Activated T-helper 17 cell treated with anti-CD3 and anti-CD28 coated beads, Interleukin-2, amount 50 U/mL, for 72 hours (primary cell): ENCODE data around the gene ABCA1. TPM values are rescaled to one million over a fixed set of nuclear protein-coding genes. Genes with fewer than 3 reads are reported as not detected.

Experiments used
- ATAC-seq: fragments of 150-1000 bp; cut with Tn5 transposase; replicated peaks from 2 replicates; pipeline ENCODE4 v1.10.0; 2021; ENCODE audit warnings: mild to moderate bottlenecking, moderate library complexity
- H3K27ac Mint-ChIP-seq: one replicate; pipeline ENCODE4 v1.8.0; 2022; ENCODE audit warnings: mixed read lengths
- H3K27me3 Mint-ChIP-seq: one replicate; pipeline ENCODE4 v1.8.0; 2022; ENCODE audit warnings: mixed read lengths
- H3K36me3 Mint-ChIP-seq: one replicate; pipeline ENCODE4 v1.8.0; 2022; ENCODE audit warnings: low read depth, mild to moderate bottlenecking, mixed read lengths
- H3K4me1 Mint-ChIP-seq: one replicate; pipeline ENCODE4 v1.8.0; 2022; ENCODE audit warnings: mixed read lengths
- H3K4me3 Mint-ChIP-seq: one replicate; pipeline ENCODE4 v1.8.0; 2022; ENCODE audit warnings: mild to moderate bottlenecking, mixed read lengths
- H3K9me3 Mint-ChIP-seq: one replicate; pipeline ENCODE4 v1.8.0; 2022; ENCODE audit warnings: mixed read lengths
- total RNA-seq, 2 donors: library from RNA; stranded (reverse); gene quantifications; one replicate each; pipeline ENCODE4 v1.2.3, GENCODE V29; 2022

The ABCA1 gene
- total RNA-seq, 2 donors from 2014 or later: 4.3 to 5.4 TPM

GRCh38 chr9:104875897-104876296 lies 52.1 kb downstream of the ABCA1 start:
- ATAC-seq: no peak
- Mint-ChIP-seq H3K9me3 (no peaks in the 10 kb centered on the region), H3K36me3 (peaks cover 15% of the 10 kb centered on the region), H3K27me3 (no peaks in the 10 kb centered on the region), H3K4me1 (no peaks in the 10 kb centered on the region), H3K4me3 (no peak overlapping the region), H3K27ac (no peak overlapping the region)

- no peaks in the 10 kb centered on the region for H3K4me1 Mint-ChIP-seq
- peaks cover 15% of the 10 kb centered on the region for H3K36me3 Mint-ChIP-seq
- no peak for ATAC-seq
- H3K9me3 Mint-ChIP-seq: no peaks in the 10 kb centered on the region
- H3K27ac Mint-ChIP-seq: no peak overlapping the region
- no peak overlapping the region for H3K4me3 Mint-ChIP-seq
- H3K27me3 Mint-ChIP-seq: no peaks in the 10 kb centered on the region
These were observed 52.6 kb downstream of the ABCA1 start for GRCh38 chr9:104875320-104875719.

GRCh38 chr9:104873489-104873850 lies 54.5 kb downstream of the ABCA1 start:
- ATAC-seq: no peak
- Mint-ChIP-seq H3K36me3 (peaks cover 2% of the 10 kb centered on the region), H3K27me3 (no peaks in the 10 kb centered on the region), H3K4me1 (no peaks in the 10 kb centered on the region), H3K27ac (no peak overlapping the region), H3K4me3 (no peak overlapping the region), H3K9me3 (no peaks in the 10 kb centered on the region)

- ATAC-seq: peak; percentile 59
- Mint-ChIP-seq H3K27ac (no peak overlapping the region), H3K4me3 (no peak overlapping the region), H3K27me3 (no peaks in the 10 kb centered on the region), H3K36me3 (peaks cover 6% of the 10 kb centered on the region), H3K4me1 (no peaks in the 10 kb centered on the region), H3K9me3 (no peaks in the 10 kb centered on the region)
These were observed 55.1 kb downstream of the ABCA1 start for GRCh38 chr9:104872656-104873488.

- Mint-ChIP-seq H3K27ac (no peak overlapping the region), H3K9me3 (no peaks in the 10 kb centered on the region), H3K36me3 (peaks cover 6% of the 10 kb centered on the region), H3K27me3 (no peaks in the 10 kb centered on the region), H3K4me1 (no peaks in the 10 kb centered on the region), H3K4me3 (no peak overlapping the region)
- ATAC-seq: no peak
These were observed 55.9 kb downstream of the ABCA1 start for GRCh38 chr9:104871961-104872527.

- H3K9me3 Mint-ChIP-seq: no peaks in the 10 kb centered on the region
- no peak overlapping the region for H3K27ac Mint-ChIP-seq
- no peaks in the 10 kb centered on the region for H3K27me3 Mint-ChIP-seq
- H3K36me3 Mint-ChIP-seq: peaks cover 6% of the 10 kb centered on the region
- H3K4me1 Mint-ChIP-seq: no peaks in the 10 kb centered on the region
- no peak for ATAC-seq
- H3K4me3 Mint-ChIP-seq: no peak overlapping the region
These were observed 58.1 kb downstream of the ABCA1 start for GRCh38 chr9:104869811-104870210.

GRCh38 chr9:104868687-104869404 lies 59.1 kb downstream of the ABCA1 start:
- no peaks in the 10 kb centered on the region for H3K9me3 Mint-ChIP-seq
- no peak overlapping the region for H3K27ac Mint-ChIP-seq

GRCh38 chr9:104868303-104868686 lies 59.7 kb downstream of the ABCA1 start:
- Mint-ChIP-seq H3K4me1 (no peaks in the 10 kb centered on the region), H3K36me3 (peaks cover 6% of the 10 kb centered on the region), H3K27ac (no peak overlapping the region), H3K27me3 (no peaks in the 10 kb centered on the region), H3K4me3 (no peak overlapping the region), H3K9me3 (no peaks in the 10 kb centered on the region)
- ATAC-seq: no peak

More at GRCh38 chr9:104868687-104869404, 59.1 kb downstream of the ABCA1 start:
- H3K4me1 Mint-ChIP-seq: no peaks in the 10 kb centered on the region
- H3K4me3 Mint-ChIP-seq: no peak overlapping the region
- no peak for ATAC-seq
- H3K27me3 Mint-ChIP-seq: no peaks in the 10 kb centered on the region
- H3K36me3 Mint-ChIP-seq: peaks cover 6% of the 10 kb centered on the region

- Mint-ChIP-seq H3K9me3 (no peaks in the 10 kb centered on the region), H3K4me3 (no peak overlapping the region), H3K27me3 (no peaks in the 10 kb centered on the region), H3K36me3 (peaks cover 6% of the 10 kb centered on the region), H3K4me1 (no peaks in the 10 kb centered on the region), H3K27ac (no peak overlapping the region)
- ATAC-seq: no peak
These were observed 61.8 kb downstream of the ABCA1 start for GRCh38 chr9:104866191-104866590.

GRCh38 chr9:104864675-104865104 lies 63.3 kb downstream of the ABCA1 start:
- H3K9me3 Mint-ChIP-seq: no peaks in the 10 kb centered on the region
- H3K27me3 Mint-ChIP-seq: no peaks in the 10 kb centered on the region
- no peak overlapping the region for H3K4me3 Mint-ChIP-seq
- ATAC-seq: no peak
- H3K27ac Mint-ChIP-seq: no peak overlapping the region
- H3K36me3 Mint-ChIP-seq: peaks cover 6% of the 10 kb centered on the region
- no peaks in the 10 kb centered on the region for H3K4me1 Mint-ChIP-seq

GRCh38 chr9:104863180-104863883 lies 64.6 kb downstream of the ABCA1 start:
- H3K27ac Mint-ChIP-seq: no peak overlapping the region
- no peaks in the 10 kb centered on the region for H3K9me3 Mint-ChIP-seq
- ATAC-seq: peak; percentile 83
- no peaks in the 10 kb centered on the region for H3K27me3 Mint-ChIP-seq
- H3K4me3 Mint-ChIP-seq: no peak overlapping the region
- no peaks in the 10 kb centered on the region for H3K4me1 Mint-ChIP-seq
- H3K36me3 Mint-ChIP-seq: peaks cover 13% of the 10 kb centered on the region

GRCh38 chr9:104861397-104861796 lies 66.6 kb downstream of the ABCA1 start:
- no peaks in the 10 kb centered on the region for H3K4me1 Mint-ChIP-seq
- H3K36me3 Mint-ChIP-seq: peaks cover 15% of the 10 kb centered on the region
- no peak overlapping the region for H3K4me3 Mint-ChIP-seq
- H3K27me3 Mint-ChIP-seq: no peaks in the 10 kb centered on the region
- H3K9me3 Mint-ChIP-seq: no peaks in the 10 kb centered on the region
- ATAC-seq: no peak
- H3K27ac Mint-ChIP-seq: no peak overlapping the region

GRCh38 chr9:104860263-104860662 lies 67.7 kb downstream of the ABCA1 start:
- Mint-ChIP-seq H3K9me3 (no peaks in the 10 kb centered on the region), H3K36me3 (peaks cover 26% of the 10 kb centered on the region), H3K27me3 (no peaks in the 10 kb centered on the region), H3K4me1 (no peaks in the 10 kb centered on the region), H3K4me3 (no peak overlapping the region), H3K27ac (no peak overlapping the region)
- ATAC-seq: no peak

GRCh38 chr9:104858846-104859245 lies 69.1 kb downstream of the ABCA1 start:
- H3K27me3 Mint-ChIP-seq: no peaks in the 10 kb centered on the region
- no peaks in the 10 kb centered on the region for H3K4me1 Mint-ChIP-seq
- no peak overlapping the region for H3K4me3 Mint-ChIP-seq
- peaks cover 40% of the 10 kb centered on the region for H3K36me3 Mint-ChIP-seq
- ATAC-seq: no peak
- no peaks in the 10 kb centered on the region for H3K9me3 Mint-ChIP-seq
- H3K27ac Mint-ChIP-seq: no peak overlapping the region
